ENCODE measurements around the gene WDR37.

GRCh38 chr10:1010703-1011102 lies 45.5 kb upstream of the WDR37 start:
- TF ChIP-seq POLR2A (IDR thresholded peaks at IDR 0.05; ENCODE audit: low read length) (no peak), GATA1 (IDR thresholded peaks at IDR 0.05; ENCODE audit: low read depth, low read length) (no peak)

Measured in erythroblast (primary cell).